Stimulated activated CD4-positive, alpha-beta T cell treated with anti-CD3 and anti-CD28 coated beads, Interleukin-15, amount 100 ng/mL, for 48 hours (primary cell): ENCODE measurements around the gene DERL3.
"Not testable (repeated sequence)": the region's sequence is repeated elsewhere in the genome, so short reads cannot be mapped to it uniquely, and the experiment has no call there.

Experiments
- DNase-seq, 2 donors: peaks; one replicate each; pipeline ENCODE4 v3.0.0-alpha.2; 2020; ENCODE audit warnings: low read depth in 2 of 2

Gene DERL3

DNA sequence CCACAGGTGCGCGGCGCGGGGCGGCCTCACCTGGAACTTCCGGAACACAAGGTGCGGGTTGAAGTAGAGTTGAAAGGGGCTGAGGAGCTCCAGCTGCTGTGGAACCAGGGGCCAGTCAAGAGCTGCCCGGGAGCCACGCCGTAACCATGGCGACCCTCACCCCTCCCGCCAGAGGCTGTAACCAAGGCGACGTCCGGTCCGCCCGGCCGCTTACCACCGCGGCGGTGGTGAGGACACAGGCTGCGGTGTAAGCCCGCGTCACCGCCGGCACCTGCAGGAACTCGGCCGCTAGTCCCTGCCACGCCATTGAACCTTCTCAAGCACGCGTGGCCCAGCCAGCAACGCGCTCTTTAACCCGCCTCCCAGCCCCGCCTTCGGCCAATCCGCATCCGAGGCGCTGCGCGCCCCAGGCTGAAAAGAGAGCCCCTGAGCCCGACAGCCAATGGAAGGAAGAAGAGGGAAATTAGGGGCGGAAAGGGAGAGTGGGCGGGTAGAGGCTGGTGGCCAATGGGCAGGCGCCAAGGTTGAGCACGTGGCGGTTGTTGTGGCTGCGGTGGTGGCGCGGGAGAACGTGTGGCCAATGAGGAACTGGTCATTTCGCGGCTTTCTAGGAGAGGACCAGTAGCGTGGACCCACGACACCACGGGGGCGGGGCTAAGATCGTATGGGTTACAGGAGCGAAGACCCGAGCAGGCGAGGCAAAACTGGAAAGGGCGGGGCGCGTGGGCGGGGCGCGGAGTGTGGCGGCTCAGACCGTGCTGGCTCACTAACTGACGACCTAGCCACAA, at the start of gene DERL3:
Gene DERL3, minus strand, starts transcription at position 326 of the 788 bp plus-strand sequence. Its CDS starts 19 bp downstream, at position 307.
- peak; percentile 94 to 99 for DNase-seq

DNA sequence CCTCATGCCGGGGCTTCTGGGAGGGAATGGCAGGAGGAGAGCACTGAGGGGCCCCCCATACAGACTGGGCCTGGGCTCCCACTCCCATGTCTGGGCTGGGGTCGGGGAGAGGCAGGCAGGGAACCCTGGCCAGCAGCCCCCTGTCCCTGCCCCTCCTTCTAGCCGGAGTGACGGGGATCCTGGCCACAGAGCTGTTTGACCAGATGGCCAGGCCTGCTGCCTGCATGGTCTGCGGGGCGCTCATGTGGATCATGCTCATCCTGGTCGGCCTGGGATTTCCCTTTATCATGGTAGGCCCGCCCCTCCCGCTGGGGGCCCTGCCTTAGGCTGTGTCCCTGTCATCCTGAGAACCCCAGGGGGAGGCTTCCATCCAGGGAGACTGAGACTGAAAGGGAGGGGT, 45.3 kb upstream of the DERL3 start:
- no peak for DNase-seq

DNA sequence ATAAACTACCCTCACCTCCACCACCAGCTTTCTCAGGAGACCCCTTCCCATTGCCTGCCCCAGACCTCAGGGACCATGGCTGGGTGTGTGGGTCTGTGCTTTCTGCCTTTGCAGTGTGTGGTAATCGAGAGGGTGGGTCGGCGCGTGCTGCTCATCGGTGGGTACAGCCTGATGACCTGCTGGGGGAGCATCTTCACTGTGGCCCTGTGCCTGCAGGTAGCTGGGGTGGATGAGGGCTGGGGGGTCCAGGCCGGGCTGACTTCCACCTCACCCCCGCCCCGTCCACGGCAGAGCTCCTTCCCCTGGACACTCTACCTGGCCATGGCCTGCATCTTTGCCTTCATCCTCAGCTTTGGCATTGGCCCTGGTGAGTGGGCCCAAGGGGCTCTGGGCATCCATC, 44.9 kb upstream of the DERL3 start:
- DNase-seq, result no peak

DNA sequence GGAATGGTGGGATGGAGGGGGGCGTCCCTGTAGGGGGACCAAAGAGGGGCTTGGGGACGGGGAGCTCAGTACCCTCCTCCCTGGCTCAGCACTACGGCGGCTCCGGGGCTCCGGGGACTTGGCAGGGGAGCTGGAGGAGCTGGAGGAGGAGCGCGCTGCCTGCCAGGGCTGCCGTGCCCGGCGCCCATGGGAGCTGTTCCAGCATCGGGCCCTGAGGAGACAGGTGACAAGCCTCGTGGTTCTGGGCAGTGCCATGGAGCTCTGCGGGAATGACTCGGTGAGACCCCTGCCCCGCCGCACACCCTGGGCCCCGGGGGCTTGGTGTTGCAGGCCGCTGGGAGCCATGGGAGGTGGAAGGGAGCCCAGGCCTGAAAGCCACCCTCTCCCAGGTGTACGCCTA, 43.6 kb upstream of the DERL3 start:
- no peak for DNase-seq

DNA sequence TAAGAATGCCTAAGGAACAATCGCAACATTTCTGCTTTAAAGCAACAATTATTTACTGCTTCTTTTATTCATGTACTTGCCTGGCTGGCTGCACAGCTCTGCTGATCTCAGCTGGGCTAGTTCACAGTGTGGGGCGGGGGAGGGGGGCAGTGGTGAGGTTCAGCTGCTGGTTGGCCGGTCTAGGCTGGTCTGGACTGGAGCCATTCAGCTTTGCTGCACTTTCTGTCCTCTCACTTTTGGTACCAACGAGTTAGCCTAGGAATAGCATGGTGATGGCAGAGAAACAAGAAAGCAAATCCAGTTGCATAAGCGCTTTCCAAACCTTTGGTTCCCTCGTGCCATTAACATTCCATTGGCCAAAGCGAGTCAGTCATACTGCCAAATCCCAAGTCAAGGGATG, 39.4 kb upstream of the DERL3 start:
- no peak for DNase-seq

DNA sequence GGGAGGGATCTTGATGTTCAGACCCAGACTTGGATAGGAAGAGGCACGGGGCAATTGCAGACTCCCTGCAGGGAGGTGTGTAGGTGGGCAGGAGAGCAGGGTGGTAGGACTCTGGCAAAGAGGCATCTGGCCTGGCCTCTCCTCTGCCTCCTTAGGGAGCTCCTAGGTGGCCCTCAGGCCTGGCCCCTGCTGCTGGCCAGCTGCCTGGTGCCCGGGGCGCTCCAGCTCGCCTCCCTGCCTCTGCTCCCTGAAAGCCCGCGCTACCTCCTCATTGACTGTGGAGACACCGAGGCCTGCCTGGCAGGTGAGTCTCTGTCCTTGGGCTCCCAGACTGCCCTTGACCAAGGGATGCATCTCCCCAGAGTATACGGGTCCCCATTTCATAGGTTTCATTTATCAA, 38.8 kb upstream of the DERL3 start:
- DNase-seq, result no peak

DNA sequence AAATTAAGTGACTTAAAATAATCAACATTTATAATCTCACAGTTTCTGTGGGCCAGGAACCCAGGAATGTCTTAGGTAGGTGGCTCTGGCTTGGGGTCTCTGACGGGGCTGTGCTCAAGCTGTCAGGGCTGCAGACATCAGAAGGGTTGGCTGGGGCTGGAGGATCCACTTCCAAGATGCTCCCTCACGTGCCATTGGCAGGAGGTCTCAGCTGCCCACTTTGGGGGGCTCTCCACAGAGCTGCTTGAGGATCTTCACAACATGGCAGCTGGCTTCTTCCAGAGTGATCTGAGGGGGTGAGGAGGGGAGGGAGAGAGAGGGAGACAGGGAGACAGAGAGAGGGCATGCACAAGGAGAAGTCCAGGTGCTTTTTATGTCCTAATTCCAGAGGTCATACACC, 37.0 kb upstream of the DERL3 start:
- no peak for DNase-seq

DNA sequence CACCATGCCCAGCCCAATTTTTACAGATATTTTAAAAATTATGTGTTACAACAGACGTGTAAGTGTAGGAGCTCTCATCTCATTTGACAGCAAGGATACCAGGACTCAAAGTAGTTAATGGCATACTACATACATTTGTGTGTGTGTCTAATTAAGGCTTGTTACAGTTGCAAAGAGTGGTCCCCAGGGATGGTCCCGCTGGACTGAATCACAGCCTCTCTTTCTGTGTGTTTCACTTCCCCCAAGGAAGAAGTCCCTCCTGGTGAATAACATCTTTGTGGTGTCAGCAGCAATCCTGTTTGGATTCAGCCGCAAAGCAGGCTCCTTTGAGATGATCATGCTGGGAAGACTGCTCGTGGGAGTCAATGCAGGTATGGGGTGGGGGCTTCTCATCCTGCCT, 36.1 kb upstream of the DERL3 start:
- DNase-seq, result no peak

DNA sequence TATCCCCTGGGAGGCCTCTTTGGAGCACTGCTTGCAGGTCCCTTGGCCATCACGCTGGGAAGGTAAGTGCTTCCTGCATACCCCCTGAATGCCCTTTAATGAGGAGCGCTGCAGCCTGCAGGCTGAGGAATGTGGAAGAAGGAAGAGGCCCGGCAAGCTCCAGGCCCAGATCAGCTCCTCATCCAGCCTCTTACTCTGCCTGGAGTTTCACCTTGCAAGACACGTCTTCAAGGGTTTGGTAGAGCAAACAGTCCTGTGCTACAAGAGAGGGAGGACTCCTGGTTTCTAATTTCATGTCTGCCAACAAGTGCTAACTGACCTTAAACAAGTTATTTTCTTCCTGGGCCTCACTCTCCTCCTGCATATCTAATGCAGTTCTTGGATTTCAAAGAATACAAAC, 29.8 kb upstream of the DERL3 start:
- DNase-seq, result no peak

DNA sequence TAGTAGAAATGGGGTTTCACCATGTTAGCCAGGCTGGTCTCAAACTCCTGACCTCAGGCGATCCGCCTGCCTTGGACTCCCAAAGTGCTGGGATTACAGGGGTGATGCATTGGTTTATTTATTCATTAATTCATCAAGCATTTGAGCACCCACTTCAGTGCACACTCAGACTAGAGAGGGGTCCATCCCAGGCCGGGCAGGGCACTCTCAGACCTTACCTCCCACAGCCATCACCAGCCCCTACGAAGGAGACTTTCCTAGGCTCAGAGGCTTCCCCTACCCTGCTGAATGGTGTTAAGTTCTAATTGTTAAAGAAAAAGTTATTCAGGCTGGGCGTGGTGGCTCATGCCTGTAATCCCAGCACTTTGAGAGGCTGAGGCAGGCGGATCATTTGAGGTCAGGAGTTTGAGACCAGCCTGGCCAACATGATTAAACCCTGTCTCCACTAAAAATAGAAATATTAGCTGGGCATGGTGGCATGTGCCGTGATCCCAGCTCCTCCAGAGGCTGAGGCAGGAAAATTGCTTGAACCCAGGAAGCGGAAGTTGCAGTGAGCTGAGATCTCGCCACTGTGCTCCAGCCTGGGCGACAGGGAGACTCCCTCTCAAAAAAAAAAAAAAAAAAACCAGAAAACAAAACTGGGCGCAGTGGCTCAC, 25.8 kb upstream of the DERL3 start:
- not testable (repeated sequence) for DNase-seq

DNA sequence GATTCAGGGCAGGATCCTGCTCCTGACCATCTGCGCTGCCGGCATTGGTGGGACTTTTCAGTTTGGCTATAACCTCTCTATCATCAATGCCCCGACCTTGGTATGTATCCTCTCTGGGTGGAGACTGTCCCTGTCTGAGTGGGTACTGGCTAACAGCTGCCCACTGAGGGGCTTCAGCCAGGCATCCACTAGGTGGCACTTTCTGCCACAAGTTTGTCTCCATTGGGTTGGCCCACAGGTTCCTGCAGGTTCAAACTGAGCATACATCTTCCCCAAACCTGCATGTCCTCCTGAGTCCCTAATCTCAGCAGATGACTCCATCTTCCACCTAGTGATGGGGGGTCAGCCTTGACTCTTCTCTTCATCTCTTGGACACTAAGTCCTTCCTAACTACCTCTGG, 23.3 kb upstream of the DERL3 start:
- DNase-seq, result no peak

DNA sequence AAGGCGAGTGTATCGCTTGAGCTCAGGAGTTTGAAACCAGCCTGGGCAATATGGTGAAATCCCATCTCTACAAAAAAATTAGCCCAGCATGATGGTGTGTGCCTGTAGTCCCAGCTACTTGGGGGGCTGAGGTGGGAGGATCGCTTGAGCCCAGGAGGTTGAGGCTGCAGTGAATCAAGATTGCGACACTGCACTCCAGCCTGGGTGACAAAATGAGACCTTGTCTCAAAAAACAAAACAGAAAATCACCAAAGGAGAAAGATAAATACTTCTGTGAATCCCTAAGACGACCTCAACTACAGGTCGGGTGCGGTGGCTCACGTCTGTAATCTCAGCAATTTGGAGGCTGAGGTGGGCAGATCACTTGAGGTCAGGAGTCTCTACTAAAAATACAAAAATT, 21.4 kb upstream of the DERL3 start:
- not testable (repeated sequence) for DNase-seq

DNA sequence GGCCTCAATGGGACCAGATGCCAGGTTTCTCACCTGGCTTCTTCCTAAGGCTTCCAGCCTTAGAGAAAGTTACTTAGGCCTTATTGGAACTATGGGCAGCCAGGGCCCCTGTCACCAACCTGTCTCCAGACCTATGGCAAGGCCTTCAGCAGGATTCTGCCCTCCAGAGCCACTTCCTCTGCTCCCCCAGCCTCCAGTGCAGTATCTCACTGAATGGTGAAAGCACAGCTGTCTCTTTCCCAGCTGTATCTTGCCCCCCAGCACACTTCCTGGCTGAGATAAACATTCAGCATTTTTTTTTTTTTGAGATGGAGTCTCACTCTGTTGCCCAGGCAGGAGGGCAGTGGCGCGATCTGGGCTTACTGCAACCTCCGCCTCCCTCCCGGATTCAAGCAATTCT, 20.4 kb upstream of the DERL3 start:
- DNase-seq, result no peak

DNA sequence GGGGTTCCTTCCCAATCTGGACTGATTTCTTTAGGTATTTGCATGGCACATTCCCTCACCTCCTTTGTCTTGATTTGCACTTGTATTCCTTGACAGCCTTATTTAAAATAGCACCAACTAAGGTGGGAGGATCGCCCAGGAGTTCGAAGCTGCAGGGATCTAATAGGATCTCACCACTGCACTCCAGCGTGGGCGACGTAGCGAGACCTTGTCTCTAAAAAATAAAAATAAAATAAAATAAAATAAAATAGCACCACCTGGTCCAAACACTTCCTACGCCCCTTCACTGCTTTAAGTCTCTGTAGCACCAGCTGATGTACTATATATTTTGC, 19.6 kb upstream of the DERL3 start:
- DNase-seq, result no peak

DNA sequence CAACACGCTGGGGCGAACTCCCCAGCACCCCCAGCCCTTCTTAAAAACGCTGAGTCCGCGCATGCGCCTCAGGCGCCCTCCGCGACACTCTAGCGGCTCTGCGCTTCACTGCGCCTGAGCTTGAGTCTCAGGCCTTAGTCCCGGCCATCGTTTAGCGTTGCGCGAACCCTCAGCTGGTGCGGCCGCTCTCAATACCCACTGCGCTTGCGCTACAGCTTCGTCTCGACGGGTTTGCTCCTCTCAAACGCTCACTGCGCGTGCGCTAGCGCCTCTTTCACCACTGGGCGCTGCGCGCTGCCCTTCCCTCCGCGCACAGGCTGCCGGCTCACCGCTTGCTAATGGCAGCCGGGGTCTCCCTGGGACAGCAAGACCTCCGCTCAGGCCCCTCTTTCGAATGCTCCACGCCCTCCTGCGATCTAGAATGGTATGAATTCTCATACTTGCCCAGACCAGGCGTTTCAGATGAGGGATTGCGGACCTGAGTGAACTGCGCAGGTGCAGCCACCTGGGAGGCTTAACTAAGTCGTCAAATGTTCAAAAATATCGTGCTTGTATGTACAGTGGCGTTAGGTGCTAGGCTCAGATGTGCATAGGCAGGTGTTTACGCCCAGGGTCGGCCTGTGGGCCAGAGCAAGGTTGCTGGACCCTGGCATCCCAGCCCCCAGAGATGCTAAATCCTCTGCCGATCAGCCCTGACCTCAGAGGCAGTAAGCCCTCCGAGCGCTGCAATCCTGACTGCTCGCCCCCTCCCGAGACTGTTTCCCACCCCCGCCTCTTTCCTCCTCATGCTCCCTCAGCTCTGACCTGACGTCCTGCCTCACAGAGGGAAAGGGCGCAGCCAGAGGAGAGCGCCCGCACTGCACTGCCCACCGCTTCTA, 19.0 kb upstream of the DERL3 start, which contains the start of gene SLC2A11:
Gene SLC2A11, plus strand, starts transcription at position 270 of the 878 bp plus-strand sequence. Its CDS starts 125 bp downstream, at position 395.
- peak; percentile 91 for DNase-seq

DNA sequence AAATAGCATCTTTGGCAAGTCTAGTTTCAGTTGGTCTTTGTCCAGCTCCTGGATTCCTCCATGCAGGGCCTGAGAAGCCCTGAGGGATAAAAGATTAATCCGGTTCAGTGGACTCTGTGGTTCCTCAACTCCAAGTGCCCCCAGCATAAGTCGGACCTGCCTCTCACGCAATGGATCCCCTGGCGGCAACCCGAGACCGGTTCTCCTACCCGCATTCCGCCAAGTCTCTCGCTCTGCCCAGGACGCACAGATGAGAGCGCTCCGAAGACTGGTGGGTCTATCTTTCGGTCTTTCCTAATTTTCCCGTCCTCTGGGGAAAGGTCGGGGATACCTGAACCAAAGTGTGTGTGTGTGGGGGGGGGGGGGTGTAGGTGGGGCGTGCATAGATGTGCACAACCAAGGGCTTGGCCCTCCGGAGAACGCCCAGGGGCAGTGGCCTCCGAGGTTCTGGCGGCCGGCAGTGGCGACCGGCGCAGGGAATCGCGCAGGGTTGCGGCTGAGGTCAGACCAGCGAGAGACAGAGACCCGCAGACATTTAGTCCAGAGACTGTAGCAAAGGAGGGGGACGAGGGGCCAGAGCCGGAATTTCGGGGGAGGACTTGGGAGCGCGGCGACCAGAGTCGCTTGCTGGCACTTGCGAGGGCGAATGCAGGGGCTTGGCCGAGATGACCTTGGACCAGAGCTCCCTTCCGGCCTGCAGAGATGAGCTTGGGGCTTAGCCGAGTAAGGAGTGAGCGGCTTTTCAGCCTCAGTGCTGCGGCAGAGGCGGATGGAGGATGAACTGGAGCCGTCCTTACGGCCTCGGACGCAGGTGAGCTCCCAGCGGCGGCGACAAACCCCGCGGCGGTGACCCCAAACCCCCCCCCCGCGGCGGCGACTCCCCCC, 18.2 kb upstream of the DERL3 start:
- DNase-seq, result no peak

DNA sequence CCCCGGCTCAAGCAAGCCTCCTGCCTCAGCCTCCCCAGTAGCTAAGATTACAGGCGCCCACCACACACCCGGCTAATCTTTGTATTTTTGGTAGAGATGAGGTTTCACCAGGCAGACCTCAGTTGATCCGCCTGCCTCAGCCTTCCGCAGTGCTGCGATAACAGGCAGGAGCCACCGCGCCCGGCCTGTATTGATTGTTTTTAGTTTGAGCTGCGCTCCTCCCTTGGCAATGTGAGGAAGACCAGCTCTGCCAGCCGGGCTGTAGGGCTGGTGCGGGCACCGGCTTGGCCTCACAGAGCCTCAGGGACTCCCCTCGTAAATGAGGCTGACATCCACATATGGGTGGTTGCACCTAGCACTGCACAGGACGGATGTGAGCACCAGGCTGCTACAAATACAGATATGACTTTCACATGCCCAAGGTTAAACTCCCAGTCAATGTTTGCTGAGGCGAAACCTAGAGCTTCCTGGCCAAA, 11.4 kb upstream of the DERL3 start:
- DNase-seq, result no peak

DNA sequence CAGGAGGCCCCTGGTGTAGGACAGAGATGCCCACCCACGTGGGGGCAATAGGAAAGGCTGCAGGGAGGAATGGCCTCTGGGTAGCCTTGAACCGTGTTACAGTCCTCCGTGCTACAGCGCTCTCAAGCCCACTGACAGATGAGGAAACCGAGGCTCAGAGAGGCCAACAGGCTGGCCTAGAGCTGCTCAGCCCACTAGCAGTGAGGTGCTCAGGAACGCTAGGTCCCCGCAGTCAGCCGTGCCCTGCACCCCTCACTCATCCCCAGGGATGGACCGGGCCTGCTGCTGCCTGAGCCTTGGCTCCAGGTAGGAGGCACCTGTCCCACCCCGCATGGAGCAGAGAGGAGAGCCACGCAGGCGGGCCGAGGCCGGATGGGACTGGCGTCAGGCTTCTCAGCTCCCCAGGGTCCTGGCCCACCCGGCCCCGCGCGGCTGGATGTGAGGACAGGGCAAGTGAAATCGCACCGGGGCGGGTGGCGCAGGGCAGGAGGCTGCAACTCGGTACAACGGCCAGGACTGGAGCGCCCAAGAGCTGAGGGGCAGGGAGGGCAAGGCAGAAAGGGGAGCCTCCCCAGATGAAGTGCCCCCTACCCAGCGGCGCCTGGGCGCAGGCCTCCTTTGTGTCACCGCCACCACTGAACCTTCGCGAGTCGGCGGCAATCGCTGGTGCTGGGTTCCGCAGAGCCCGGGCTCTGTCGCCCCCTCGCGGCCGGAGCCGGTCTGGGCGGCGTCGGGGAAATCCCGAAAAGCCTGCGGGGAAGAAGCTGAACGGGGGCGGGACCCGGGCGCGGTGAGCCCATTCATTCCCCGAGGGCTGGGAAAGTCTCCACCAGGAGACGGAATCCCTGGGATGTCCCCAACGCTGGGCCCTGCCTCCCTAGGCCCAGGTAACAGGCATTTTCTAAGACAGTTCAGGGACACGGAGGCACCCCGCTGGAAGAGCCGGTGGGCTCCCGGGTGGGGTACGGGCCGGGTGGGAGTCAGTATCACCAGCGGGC, 10.5 kb upstream of the DERL3 start:
- peak; percentile 67 to 84 for DNase-seq

DNA sequence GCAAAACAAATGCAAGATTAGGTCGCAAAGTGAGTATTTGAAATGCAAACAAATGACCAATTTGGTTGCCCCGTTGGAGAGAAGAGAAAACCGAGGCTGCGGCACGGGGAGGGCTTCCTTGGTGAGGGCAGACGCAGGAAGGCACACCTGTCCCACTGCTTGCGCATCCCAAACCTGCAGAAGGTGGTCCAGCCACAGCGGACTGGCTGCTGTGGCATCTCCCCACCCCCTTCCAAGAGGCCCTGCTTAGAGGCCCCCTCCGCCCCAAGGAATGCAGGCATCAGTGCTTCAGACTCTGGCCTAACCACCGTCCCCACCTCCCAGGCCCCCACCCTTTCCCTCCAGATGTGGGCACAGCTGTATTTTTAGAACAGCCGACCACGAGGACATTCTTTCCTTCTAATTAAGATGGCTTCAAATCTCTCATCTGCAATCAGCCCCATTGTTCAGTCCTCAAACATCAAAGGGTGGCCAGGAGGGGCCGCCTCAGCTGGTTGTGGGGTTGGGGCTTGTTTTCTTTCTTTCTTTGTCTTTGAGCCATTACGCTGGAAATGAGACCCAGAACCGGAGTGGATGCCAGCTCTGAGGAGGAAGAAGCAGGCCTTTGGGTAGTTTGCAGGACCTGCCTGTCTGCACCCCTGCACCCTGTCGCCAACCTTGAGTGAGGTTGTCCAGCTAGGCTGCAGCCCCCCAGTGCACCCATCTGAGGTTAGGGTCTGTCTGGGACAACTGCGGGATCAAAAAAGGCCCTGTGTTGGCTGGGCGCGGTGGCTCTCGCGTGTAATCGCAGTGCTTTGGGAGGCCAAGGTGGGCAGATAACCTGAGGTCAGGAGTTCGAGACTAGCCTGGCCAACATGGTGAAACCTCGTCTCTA, 9.4 kb upstream of the DERL3 start:
- no peak for DNase-seq
